SK-N-SH (cell line): Measurements from ENCODE around the gene SLC5A9. TPM values are rescaled to one million over a fixed set of nuclear protein-coding genes. Genes with fewer than 3 reads are reported as not detected.

Source experiments
- CTCF ChIA-PET: fragments of 300-600, 350-600 bp; formaldehyde crosslinking; extraction: SDS; loops from one replicate; lab custom pipeline; 2021; lab: Yijun Ruan, JAX
- POLR2A ChIA-PET: fragments of 350-600 bp; sonication (Branson Sonifier 250); formaldehyde crosslinking; extraction: SDS; loops from one replicate; lab custom pipeline; 2020; ENCODE audit warnings: antibody characterized with exemption, inconsistent platforms; lab: Yijun Ruan, JAX
- DNase-seq: peaks from one replicate; pipeline ENCODE4 v3.0.0; 2012
- H2AFZ ChIP-seq: fragments of 200-600 bp; sonication (generic); 2 replicates; pipeline ENCODE4 v1.8.1; 2016; ENCODE audit warnings: antibody characterized with exemption, mild to moderate bottlenecking, low read depth
- H3F3A ChIP-seq: fragments of 200-600 bp; sonication (generic); replicated peaks from 2 replicates; pipeline ENCODE3; 2016; ENCODE audit warnings: antibody characterized with exemption, mild to moderate bottlenecking; ENCODE audit not compliant: insufficient read depth
- H3K27ac ChIP-seq, 2 experiments: fragments of 200-500 bp in 1 of 2; fragments of 200-600 bp in 1 of 2; sonication (Bioruptor generic) in 1 of 2; sonication (generic), shearing (Covaris generic) in 1 of 2; 2 replicates each; pipeline versions ENCODE4 v1.5.1 to v1.6.1; 2014 to 2016; ENCODE audit warnings: low read depth in 2 of 2, inconsistent platforms in 1 of 2, low read length in 1 of 2, mild to moderate bottlenecking in 1 of 2, mixed read lengths in 1 of 2
- H3K27me3 ChIP-seq: fragments of 200-600 bp; sonication (generic), shearing (Covaris generic); 2 replicates; pipeline ENCODE4 v1.6.1; 2016; ENCODE audit warnings: mixed run types; ENCODE audit not compliant: insufficient read depth
- H3K36me3 ChIP-seq, 2 experiments: fragments of 200-500 bp in 1 of 2; fragments of 200-600 bp in 1 of 2; sonication (Bioruptor generic) in 1 of 2; sonication (generic) in 1 of 2; replicated peaks in 1 of 2; 2 replicates each; pipeline versions ENCODE3 to v1.5.1; 2014 to 2016; ENCODE audit warnings: low read length in 1 of 2, mild to moderate bottlenecking in 1 of 2; ENCODE audit not compliant: insufficient read depth in 2 of 2, control insufficient read depth in 1 of 2
- H3K4me1 ChIP-seq, 2 experiments: fragments of 200-500 bp in 1 of 2; fragments of 200-600 bp in 1 of 2; sonication (Bioruptor generic) in 1 of 2; sonication (generic), shearing (Covaris generic) in 1 of 2; 2 replicates each; pipeline versions ENCODE4 v1.5.1 to v1.6.1; 2014 to 2016; ENCODE audit warnings: low read depth in 1 of 2, low read length in 1 of 2, mixed run types in 1 of 2; ENCODE audit not compliant: insufficient read depth in 2 of 2, control insufficient read depth in 1 of 2
- H3K4me2 ChIP-seq: fragments of 200-600 bp; sonication (generic), shearing (Covaris generic); 2 replicates; pipeline ENCODE4 v1.6.1; 2017; ENCODE audit warnings: mixed run types
- H3K4me3 ChIP-seq, 2 experiments: fragments of 200-500 bp in 1 of 2; fragments of 200-600 bp in 1 of 2; sonication (Bioruptor generic) in 1 of 2; sonication (generic), shearing (Covaris generic) in 1 of 2; 2 replicates each; pipeline versions ENCODE4 v1.5.1 to v1.8.1; 2014 to 2016; ENCODE audit warnings: low read depth in 2 of 2, inconsistent platforms in 1 of 2, low read length in 1 of 2, mild to moderate bottlenecking in 1 of 2, mixed read lengths in 1 of 2, moderate library complexity in 1 of 2
- H3K79me2 ChIP-seq: fragments of 200-600 bp; sonication (generic); 2 replicates; pipeline ENCODE4 v1.8.1; 2017; ENCODE audit warnings: mild to moderate bottlenecking; ENCODE audit not compliant: insufficient read depth
- H3K9ac ChIP-seq: fragments of 200-600 bp; sonication (generic); 2 replicates; pipeline ENCODE4 v1.6.1; 2017; ENCODE audit warnings: mixed run types
- H3K9me2 ChIP-seq: fragments of 200-600 bp; sonication (generic); 2 replicates; pipeline ENCODE4 v1.6.1; 2017; ENCODE audit warnings: mixed run types
- H3K9me3 ChIP-seq: fragments of 200-600 bp; sonication (generic); 2 replicates; pipeline ENCODE4 v1.6.1; 2017; ENCODE audit warnings: mixed run types, mild to moderate bottlenecking, moderate library complexity
- H4K20me1 ChIP-seq: fragments of 200-600 bp; sonication (generic); 2 replicates; pipeline ENCODE4 v1.6.1; 2017; ENCODE audit warnings: mild to moderate bottlenecking, mixed run types; ENCODE audit not compliant: insufficient read depth
- CHD2 ChIP-seq: fragments of 150-350 bp; IDR thresholded peaks from 2 replicates; pipeline ENCODE4 v1.6.1; 2018; ENCODE audit warnings: low read length; ENCODE audit not compliant: partially characterized antibody
- EP300 ChIP-seq, 2 experiments: IDR thresholded peaks; 2 replicates each; pipeline versions ENCODE4 v1.4.0 to v1.6.1; 2012; ENCODE audit warnings: borderline replicate concordance in 1 of 2, low read depth in 1 of 2, low read length in 1 of 2
- FOSL2 ChIP-seq: IDR thresholded peaks from 2 replicates; pipeline ENCODE4 v1.4.0; 2012; ENCODE audit warnings: low read depth, mild to moderate bottlenecking, moderate library complexity, borderline replicate concordance
- GABPA ChIP-seq: IDR thresholded peaks from 2 replicates; pipeline ENCODE4 v1.4.0; 2012; ENCODE audit warnings: low read depth, mild to moderate bottlenecking
- NFIC ChIP-seq: IDR thresholded peaks from 2 replicates; pipeline ENCODE4 v1.4.0; 2012; ENCODE audit warnings: borderline replicate concordance
- NRF1 ChIP-seq: IDR thresholded peaks from 2 replicates; pipeline ENCODE4 v1.6.1; 2012; ENCODE audit warnings: low read depth, mild to moderate bottlenecking, low read length
- POLR2AphosphoS5 ChIP-seq: IDR thresholded peaks from 2 replicates; pipeline ENCODE4 v1.6.1; 2012; ENCODE audit warnings: low read depth, low read length
- RAD21 ChIP-seq: IDR thresholded peaks from 2 replicates; pipeline ENCODE4 v1.6.1; 2012; ENCODE audit warnings: mild to moderate bottlenecking, low read length
- RXRA ChIP-seq: IDR thresholded peaks from 2 replicates; pipeline ENCODE4 v1.4.0; 2012; ENCODE audit warnings: low read depth, mild to moderate bottlenecking, borderline replicate concordance
- WGBS: methylation state at CpG from one replicate; pipeline ENCODE4 v1.1.6; 2017; ENCODE audit warnings: low lambda C conversion rate; 5-methylcytosine and 5-hydroxymethylcytosine counted together
- polyA plus RNA-seq, 3 experiments: library from polyadenylated mRNA; depleted of rRNA; stranded (reverse); fragments of >200 nt; gene quantifications; 2 replicates each; pipeline ENCODE4 v1.2.3, GENCODE V29; 2012
- TF ChIP-seq, protein P1 (sequence below): IDR thresholded peaks from 2 replicates; pipeline ENCODE4 v1.6.1; 2012; ENCODE audit warnings: mild to moderate bottlenecking, low read depth, low read length, moderate library complexity
- TF ChIP-seq, protein P2 (sequence below): fragments of 200-600 bp; sonication (generic); IDR thresholded peaks from 2 replicates; pipeline ENCODE4 v1.6.1; 2017; ENCODE audit warnings: antibody characterized with exemption, mild to moderate bottlenecking, moderate library complexity
- TF ChIP-seq, protein P3 (sequence below): fragments of 150-350 bp; IDR thresholded peaks from 2 replicates; pipeline ENCODE4 v1.6.1; 2017; ENCODE audit warnings: antibody characterized with exemption, low read length, low read depth, borderline replicate concordance
- TF ChIP-seq, protein P4 (sequence below): IDR thresholded peaks from 2 replicates; pipeline ENCODE4 v1.4.0; 2012; ENCODE audit warnings: low read depth, borderline replicate concordance
- TF ChIP-seq, protein P5 (sequence below): IDR thresholded peaks from 2 replicates; pipeline ENCODE4 v1.4.0; 2012; ENCODE audit warnings: low read depth, borderline replicate concordance

SLC5A9 gene
- polyA plus RNA-seq, 1 of the 3 experiments (the other 2 are of a cell fraction), result not detected

DNA sequence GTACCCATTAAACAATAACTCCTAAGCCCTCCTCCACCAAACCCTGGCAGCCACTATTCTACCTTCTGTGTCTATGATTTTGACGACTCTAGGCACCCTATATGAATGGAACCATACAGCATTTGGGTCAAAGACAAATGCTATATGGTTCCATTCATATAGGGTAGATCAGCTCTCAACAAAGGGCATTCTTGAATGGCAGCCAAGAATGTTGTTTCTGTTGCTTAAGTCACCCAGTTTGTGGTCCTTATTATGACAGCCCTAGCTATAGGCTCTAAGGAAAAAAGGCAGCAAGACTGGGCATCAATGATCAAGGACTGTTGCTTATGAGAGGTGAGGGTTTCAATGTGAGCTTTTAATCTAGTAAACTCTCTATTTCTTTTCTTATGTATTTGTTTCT, 4.7 kb upstream of the SLC5A9 start:
- Histone ChIP-seq H3K9ac (no peak overlapping the region), H3K27me3 (0 out of 2 replicates have a peak, but pooled peaks cover 8% of the 10 kb centered on the region), H3K9me2 (no peaks in the 10 kb centered on the region), H3K4me2 (no peak overlapping the region), H3K79me2 (no peaks in the 10 kb centered on the region), H3K4me3 (no peak overlapping the region), H3K4me1 (no peaks in the 10 kb centered on the region), H4K20me1 (no peaks in the 10 kb centered on the region), H3F3A (no peaks in the 10 kb centered on the region), H3K27ac (no peak overlapping the region), H2AFZ (no peak overlapping the region), H3K9me3 (no peaks in the 10 kb centered on the region), H3K36me3 (no peaks in the 10 kb centered on the region)
- CTCF ChIA-PET, result interaction anchor here (3.0 to 3.6 kb wide), 2 partner anchors 15 to 19 kb away, joined by 14 to 17 read pairs; no protein-coding TSS in a partner anchor
- DNase-seq, result no peak
- TF ChIP-seq NRF1, result no peak
- POLR2A ChIA-PET, result no interaction called here
- WGBS, result 8% methylated on average over 1 of the region's 1 CpG

DNA sequence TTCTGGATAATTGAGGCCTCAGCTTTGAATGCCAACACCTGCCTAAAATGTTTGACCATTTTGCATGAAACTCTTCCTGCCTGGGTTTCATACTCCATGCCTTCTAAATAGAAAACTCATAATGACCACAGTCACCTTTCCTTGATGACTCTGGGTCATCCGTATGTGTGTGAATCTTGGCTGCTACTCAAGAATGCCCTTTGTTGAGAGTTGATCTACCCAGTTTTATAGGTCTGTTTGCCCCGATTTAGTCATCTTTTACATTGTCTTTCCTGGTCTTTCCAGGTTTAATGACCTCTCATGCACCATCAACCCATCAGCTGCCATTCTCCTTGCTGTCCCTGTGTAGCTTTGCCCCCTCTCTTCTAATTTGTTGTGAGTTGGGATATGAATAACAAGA, 2.7 kb upstream of the SLC5A9 start:
- no peak overlapping the region for H3K4me3 ChIP-seq
- CTCF ChIA-PET, result interaction anchor here (0.9 to 3.0 kb wide), 3 partner anchors 17 to 126 kb away, joined by 3 to 14 read pairs (median 4); no protein-coding TSS in a partner anchor
- H3F3A ChIP-seq, result no peaks in the 10 kb centered on the region
- H3K4me2 ChIP-seq, result no peak overlapping the region
- H3K4me1 ChIP-seq, result no peaks in the 10 kb centered on the region
- TF ChIP-seq, protein P1, sequence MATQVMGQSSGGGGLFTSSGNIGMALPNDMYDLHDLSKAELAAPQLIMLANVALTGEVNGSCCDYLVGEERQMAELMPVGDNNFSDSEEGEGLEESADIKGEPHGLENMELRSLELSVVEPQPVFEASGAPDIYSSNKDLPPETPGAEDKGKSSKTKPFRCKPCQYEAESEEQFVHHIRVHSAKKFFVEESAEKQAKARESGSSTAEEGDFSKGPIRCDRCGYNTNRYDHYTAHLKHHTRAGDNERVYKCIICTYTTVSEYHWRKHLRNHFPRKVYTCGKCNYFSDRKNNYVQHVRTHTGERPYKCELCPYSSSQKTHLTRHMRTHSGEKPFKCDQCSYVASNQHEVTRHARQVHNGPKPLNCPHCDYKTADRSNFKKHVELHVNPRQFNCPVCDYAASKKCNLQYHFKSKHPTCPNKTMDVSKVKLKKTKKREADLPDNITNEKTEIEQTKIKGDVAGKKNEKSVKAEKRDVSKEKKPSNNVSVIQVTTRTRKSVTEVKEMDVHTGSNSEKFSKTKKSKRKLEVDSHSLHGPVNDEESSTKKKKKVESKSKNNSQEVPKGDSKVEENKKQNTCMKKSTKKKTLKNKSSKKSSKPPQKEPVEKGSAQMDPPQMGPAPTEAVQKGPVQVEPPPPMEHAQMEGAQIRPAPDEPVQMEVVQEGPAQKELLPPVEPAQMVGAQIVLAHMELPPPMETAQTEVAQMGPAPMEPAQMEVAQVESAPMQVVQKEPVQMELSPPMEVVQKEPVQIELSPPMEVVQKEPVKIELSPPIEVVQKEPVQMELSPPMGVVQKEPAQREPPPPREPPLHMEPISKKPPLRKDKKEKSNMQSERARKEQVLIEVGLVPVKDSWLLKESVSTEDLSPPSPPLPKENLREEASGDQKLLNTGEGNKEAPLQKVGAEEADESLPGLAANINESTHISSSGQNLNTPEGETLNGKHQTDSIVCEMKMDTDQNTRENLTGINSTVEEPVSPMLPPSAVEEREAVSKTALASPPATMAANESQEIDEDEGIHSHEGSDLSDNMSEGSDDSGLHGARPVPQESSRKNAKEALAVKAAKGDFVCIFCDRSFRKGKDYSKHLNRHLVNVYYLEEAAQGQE, result no peak
- TF ChIP-seq POLR2AphosphoS5 (no peak), GABPA (no peak), RXRA (no peak), NFIC (no peak), FOSL2 (no peak), EP300 (IDR thresholded peaks at IDR 0.05; ENCODE audit: borderline replicate concordance in 1 of 2, low read depth in 1 of 2, low read length in 1 of 2) (no peak), RAD21 (no peak), CHD2 (no peak), NRF1 (no peak)
- TF ChIP-seq, protein P2, sequence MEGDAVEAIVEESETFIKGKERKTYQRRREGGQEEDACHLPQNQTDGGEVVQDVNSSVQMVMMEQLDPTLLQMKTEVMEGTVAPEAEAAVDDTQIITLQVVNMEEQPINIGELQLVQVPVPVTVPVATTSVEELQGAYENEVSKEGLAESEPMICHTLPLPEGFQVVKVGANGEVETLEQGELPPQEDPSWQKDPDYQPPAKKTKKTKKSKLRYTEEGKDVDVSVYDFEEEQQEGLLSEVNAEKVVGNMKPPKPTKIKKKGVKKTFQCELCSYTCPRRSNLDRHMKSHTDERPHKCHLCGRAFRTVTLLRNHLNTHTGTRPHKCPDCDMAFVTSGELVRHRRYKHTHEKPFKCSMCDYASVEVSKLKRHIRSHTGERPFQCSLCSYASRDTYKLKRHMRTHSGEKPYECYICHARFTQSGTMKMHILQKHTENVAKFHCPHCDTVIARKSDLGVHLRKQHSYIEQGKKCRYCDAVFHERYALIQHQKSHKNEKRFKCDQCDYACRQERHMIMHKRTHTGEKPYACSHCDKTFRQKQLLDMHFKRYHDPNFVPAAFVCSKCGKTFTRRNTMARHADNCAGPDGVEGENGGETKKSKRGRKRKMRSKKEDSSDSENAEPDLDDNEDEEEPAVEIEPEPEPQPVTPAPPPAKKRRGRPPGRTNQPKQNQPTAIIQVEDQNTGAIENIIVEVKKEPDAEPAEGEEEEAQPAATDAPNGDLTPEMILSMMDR, result no peak
- TF ChIP-seq, protein P3, sequence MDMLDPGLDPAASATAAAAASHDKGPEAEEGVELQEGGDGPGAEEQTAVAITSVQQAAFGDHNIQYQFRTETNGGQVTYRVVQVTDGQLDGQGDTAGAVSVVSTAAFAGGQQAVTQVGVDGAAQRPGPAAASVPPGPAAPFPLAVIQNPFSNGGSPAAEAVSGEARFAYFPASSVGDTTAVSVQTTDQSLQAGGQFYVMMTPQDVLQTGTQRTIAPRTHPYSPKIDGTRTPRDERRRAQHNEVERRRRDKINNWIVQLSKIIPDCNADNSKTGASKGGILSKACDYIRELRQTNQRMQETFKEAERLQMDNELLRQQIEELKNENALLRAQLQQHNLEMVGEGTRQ, result no peak
- TF ChIP-seq, protein P4, sequence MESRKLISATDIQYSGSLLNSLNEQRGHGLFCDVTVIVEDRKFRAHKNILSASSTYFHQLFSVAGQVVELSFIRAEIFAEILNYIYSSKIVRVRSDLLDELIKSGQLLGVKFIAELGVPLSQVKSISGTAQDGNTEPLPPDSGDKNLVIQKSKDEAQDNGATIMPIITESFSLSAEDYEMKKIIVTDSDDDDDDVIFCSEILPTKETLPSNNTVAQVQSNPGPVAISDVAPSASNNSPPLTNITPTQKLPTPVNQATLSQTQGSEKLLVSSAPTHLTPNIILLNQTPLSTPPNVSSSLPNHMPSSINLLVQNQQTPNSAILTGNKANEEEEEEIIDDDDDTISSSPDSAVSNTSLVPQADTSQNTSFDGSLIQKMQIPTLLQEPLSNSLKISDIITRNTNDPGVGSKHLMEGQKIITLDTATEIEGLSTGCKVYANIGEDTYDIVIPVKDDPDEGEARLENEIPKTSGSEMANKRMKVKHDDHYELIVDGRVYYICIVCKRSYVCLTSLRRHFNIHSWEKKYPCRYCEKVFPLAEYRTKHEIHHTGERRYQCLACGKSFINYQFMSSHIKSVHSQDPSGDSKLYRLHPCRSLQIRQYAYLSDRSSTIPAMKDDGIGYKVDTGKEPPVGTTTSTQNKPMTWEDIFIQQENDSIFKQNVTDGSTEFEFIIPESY, result no peak
- TF ChIP-seq, protein P5, sequence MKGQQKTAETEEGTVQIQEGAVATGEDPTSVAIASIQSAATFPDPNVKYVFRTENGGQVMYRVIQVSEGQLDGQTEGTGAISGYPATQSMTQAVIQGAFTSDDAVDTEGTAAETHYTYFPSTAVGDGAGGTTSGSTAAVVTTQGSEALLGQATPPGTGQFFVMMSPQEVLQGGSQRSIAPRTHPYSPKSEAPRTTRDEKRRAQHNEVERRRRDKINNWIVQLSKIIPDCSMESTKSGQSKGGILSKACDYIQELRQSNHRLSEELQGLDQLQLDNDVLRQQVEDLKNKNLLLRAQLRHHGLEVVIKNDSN, result no peak
- H3K27me3 ChIP-seq, result no peaks in the 10 kb centered on the region
- no peaks in the 10 kb centered on the region for H3K9me3 ChIP-seq
- no peak overlapping the region for H2AFZ ChIP-seq
- H3K9me2 ChIP-seq, result no peaks in the 10 kb centered on the region
- H3K27ac ChIP-seq, result no peak overlapping the region
- no peak overlapping the region for H3K9ac ChIP-seq
- 28% methylated on average over 2 of the region's 2 CpGs for WGBS
- no peak for DNase-seq
- no peaks in the 10 kb centered on the region for H4K20me1 ChIP-seq
- no peaks in the 10 kb centered on the region for H3K79me2 ChIP-seq
- POLR2A ChIA-PET, result no interaction called here
- H3K36me3 ChIP-seq, result no peaks in the 10 kb centered on the region
